ENCODE results near the gene PPP2R5A. TPM values are rescaled to one million over a fixed set of nuclear protein-coding genes. Genes with fewer than 3 reads are reported as not detected.

Gene PPP2R5A
- total RNA-seq, 2 experiments from 2014 or later = 44.3 to 46.2 TPM

DNA sequence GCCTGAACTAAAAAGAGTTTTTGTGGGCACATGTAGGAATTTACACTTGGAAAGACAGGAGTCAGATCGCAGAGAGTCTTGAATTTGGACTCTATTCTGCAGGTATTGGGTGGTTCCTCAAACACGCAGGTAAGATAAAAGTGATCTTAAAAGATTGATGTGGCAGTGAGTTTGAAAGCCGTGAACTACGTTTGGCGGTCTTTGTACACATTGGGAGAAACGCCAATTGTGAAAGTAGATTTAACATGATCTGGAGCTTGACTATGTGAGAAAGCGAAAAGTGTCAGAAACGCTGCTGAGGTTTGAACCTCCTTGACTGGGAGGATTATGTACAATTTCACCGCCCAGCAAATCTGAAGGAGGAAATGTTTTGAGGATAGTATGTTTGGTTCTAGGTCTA lies 1.5 kb upstream of the PPP2R5A start:
- TF ChIP-seq, protein P1, sequence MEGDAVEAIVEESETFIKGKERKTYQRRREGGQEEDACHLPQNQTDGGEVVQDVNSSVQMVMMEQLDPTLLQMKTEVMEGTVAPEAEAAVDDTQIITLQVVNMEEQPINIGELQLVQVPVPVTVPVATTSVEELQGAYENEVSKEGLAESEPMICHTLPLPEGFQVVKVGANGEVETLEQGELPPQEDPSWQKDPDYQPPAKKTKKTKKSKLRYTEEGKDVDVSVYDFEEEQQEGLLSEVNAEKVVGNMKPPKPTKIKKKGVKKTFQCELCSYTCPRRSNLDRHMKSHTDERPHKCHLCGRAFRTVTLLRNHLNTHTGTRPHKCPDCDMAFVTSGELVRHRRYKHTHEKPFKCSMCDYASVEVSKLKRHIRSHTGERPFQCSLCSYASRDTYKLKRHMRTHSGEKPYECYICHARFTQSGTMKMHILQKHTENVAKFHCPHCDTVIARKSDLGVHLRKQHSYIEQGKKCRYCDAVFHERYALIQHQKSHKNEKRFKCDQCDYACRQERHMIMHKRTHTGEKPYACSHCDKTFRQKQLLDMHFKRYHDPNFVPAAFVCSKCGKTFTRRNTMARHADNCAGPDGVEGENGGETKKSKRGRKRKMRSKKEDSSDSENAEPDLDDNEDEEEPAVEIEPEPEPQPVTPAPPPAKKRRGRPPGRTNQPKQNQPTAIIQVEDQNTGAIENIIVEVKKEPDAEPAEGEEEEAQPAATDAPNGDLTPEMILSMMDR (IDR thresholded peaks at IDR 0.05) = no peak
- peak in 3 of 14 experiments; percentile 27 to 62 (median 59) for DNase-seq
- Histone ChIP-seq H3K9me3 (ENCODE audit: control insufficient read depth in 1 of 2, insufficient read depth in 1 of 2, low read length in 2 of 2) (no peaks in the 10 kb centered on the region), H3K27ac (ENCODE audit: low read depth in 1 of 2, low read length in 2 of 2) (no peak overlapping the region), H3K36me3 (ENCODE audit: insufficient read depth, low read length) (no peaks in the 10 kb centered on the region), H3K4me1 (ENCODE audit: insufficient read depth, low read length) (peaks cover 22% of the 10 kb centered on the region), H3K27me3 (ENCODE audit: control insufficient read depth in 1 of 2, insufficient read depth in 2 of 2, low read length in 2 of 2) (no peaks in the 10 kb centered on the region), H3K4me3 (ENCODE audit: low read length) (peak overlapping the region; percentile 99)
- Mint-ChIP-seq H3K4me3 (peak overlapping the region; percentile 100), H3K27ac (peak overlapping the region; percentile 92), H3K36me3 (ENCODE audit: low read depth) (peaks cover 25% of the 10 kb centered on the region), H3K9me3 (no peaks in the 10 kb centered on the region), H3K4me1 (ENCODE audit: low read depth) (peaks cover 26% of the 10 kb centered on the region), H3K27me3 (peaks cover 4% of the 10 kb centered on the region)
- ATAC-seq (ENCODE audit: poor library complexity) = no peak
- intact Hi-C loops (cut with DNase I, micrococcal nuclease) = loop anchor here (2.0 to 10.0 kb wide), 5 partner anchors 29 to 324 kb away; partner anchors contain the start of genes ATF3 (in 1 of the 2) and NENF (in 1 of the 2)
- POLR2A ChIA-PET = interaction anchor here (1.0 to 1.5 kb wide), 3 partner anchors 13 to 248 kb away, joined by 3 to 18 read pairs (median 10); partner anchors contain the start of genes DTL and INTS7
- CTCF ChIA-PET = interaction anchor here (1.1 to 1.6 kb wide), 2 partner anchors 213 to 248 kb away, joined by 3 to 7 read pairs; partner anchors contain the start of genes DTL and INTS7

- Histone ChIP-seq H3K27ac (ENCODE audit: low read depth in 1 of 2, low read length in 2 of 2) (peak overlapping the region; percentile 76 to 78), H3K27me3 (ENCODE audit: control insufficient read depth in 1 of 2, insufficient read depth in 2 of 2, low read length in 2 of 2) (no peaks in the 10 kb centered on the region), H3K36me3 (ENCODE audit: insufficient read depth, low read length) (no peaks in the 10 kb centered on the region), H3K9me3 (ENCODE audit: control insufficient read depth in 1 of 2, insufficient read depth in 1 of 2, low read length in 2 of 2) (no peaks in the 10 kb centered on the region), H3K4me1 (ENCODE audit: insufficient read depth, low read length) (peaks cover 22% of the 10 kb centered on the region), H3K4me3 (ENCODE audit: low read length) (peak overlapping the region; percentile 99)
- H3K4me1 Mint-ChIP-seq (ENCODE audit: low read depth) = peaks cover 31% of the 10 kb centered on the region
- no peaks in the 10 kb centered on the region for H3K9me3 Mint-ChIP-seq
- POLR2A ChIA-PET = interaction anchor here (0.7 to 3.4 kb wide), 6 partner anchors 12 to 249 kb away, joined by 3 to 18 read pairs (median 7); partner anchors contain the start of genes DTL and INTS7
- DNase-seq = no peak
- peaks cover 4% of the 10 kb centered on the region for H3K27me3 Mint-ChIP-seq
- intact Hi-C loops (cut with DNase I, micrococcal nuclease) = loop anchor here (2.0 to 10.0 kb wide), 5 partner anchors 30 to 323 kb away; partner anchors contain the start of genes ATF3 (in 1 of the 2) and NENF (in 1 of the 2)
- peaks cover 25% of the 10 kb centered on the region for H3K36me3 Mint-ChIP-seq (ENCODE audit: low read depth)
- H3K27ac Mint-ChIP-seq = peak overlapping the region; percentile 92
- TF ChIP-seq, protein P1 (IDR thresholded peaks at IDR 0.05) = no peak
- H3K4me3 Mint-ChIP-seq = peak overlapping the region; percentile 100
- no peak for ATAC-seq (ENCODE audit: poor library complexity)
- CTCF ChIA-PET = interaction anchor here (1.1 to 1.6 kb wide), 2 partner anchors 214 to 249 kb away, joined by 3 to 7 read pairs; partner anchors contain the start of genes DTL and INTS7
Observed at GRCh38 chr1:212284332-212284743, 872 bp upstream of the PPP2R5A start.

DNA sequence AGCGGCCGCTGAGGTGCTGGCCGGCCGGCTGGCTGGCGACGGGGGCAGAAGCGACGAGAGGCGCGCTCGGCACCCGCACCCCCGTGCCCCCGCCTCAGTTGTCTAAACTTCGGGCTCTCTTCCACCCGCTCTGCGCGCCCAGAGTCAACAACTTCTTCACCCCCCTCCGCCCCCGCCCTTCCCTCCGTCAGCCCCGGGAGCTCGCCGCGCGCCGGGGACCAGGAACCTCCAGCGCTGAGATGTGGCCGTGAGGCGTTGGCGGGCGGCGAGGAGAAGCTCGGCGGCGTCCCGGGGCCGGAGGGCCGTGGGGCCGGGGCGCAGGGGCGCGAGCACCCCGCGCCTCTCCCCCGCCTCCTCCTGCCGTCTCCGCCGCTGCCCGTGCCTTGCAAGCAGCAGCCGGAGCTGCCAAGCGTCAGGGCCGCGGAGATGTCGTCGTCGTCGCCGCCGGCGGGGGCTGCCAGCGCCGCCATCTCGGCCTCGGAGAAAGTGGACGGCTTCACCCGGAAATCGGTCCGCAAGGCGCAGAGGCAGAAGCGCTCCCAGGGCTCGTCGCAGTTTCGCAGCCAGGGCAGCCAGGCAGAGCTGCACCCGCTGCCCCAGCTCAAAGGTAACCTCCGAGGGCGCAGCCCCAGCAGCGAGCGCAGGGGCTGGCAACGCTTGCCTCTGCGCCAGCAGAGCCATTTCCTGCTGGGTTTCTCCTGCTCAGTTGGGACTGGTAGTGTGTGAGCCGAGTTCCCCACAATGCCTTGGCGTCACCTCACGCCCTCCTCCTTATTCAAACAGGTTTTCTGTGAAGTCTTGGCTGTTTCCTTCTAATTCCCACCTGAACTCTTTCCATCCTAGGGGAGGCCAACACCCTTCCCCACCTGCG lies 710 bp downstream of the PPP2R5A start:
- TF ChIP-seq, protein P1 (IDR thresholded peaks at IDR 0.05) = no peak
- H3K27ac ChIP-seq (ENCODE audit: low read depth in 1 of 2, low read length in 2 of 2) = peak overlapping the region; percentile 90 to 98
- Mint-ChIP-seq H3K9me3 (no peaks in the 10 kb centered on the region), H3K4me1 (ENCODE audit: low read depth) (peaks cover 46% of the 10 kb centered on the region), H3K36me3 (ENCODE audit: low read depth) (peaks cover 25% of the 10 kb centered on the region), H3K27ac (peak overlapping the region; percentile 92), H3K27me3 (peaks cover 4% of the 10 kb centered on the region), H3K4me3 (peak overlapping the region; percentile 96)
- peak overlapping the region; percentile 99 for H3K4me3 ChIP-seq (ENCODE audit: low read length)
- POLR2A ChIA-PET = interaction anchor here (0.6 to 3.4 kb wide), 31 partner anchors 8 to 960 kb away, joined by 3 to 50 read pairs (median 4); partner anchors contain the start of genes DTL, INTS7, NEK2 and NENF
- DNase-seq (peak; percentile 62 to 88 (median 68)), ATAC-seq (ENCODE audit: poor library complexity) (peak; percentile 25)
- no peaks in the 10 kb centered on the region for H3K9me3 ChIP-seq (ENCODE audit: control insufficient read depth in 1 of 2, insufficient read depth in 1 of 2, low read length in 2 of 2)
- intact Hi-C loops (cut with DNase I, micrococcal nuclease) = loop anchor here (1.0 to 10.0 kb wide), 9 partner anchors 31 to 704 kb away; partner anchors contain the start of genes DTL (in 2 of the 2), INTS7 (in 2 of the 2), NEK2 (in 1 of the 2) and PACC1 (in 1 of the 2)
- H3K36me3 ChIP-seq (ENCODE audit: insufficient read depth, low read length) = no peaks in the 10 kb centered on the region
- CTCF ChIA-PET = interaction anchor here (1.6 kb wide), 1 partner anchor 251 kb away, joined by 6 read pairs; the partner anchor contains the start of genes DTL and INTS7
- peaks cover 24% of the 10 kb centered on the region for H3K4me1 ChIP-seq (ENCODE audit: insufficient read depth, low read length)
- H3K27me3 ChIP-seq (ENCODE audit: control insufficient read depth in 1 of 2, insufficient read depth in 2 of 2, low read length in 2 of 2) = no peaks in the 10 kb centered on the region

All from CD4-positive, alpha-beta T cell (primary cell).